SU-DHL-6 (cell line): Measurements from ENCODE around the gene SDR39U1.
"Not testable (repeated sequence)": the region's sequence is repeated elsewhere in the genome, so short reads cannot be mapped to it uniquely, and the experiment has no call there.

Experiments
- H2AFZ ChIP-seq: fragments of 200-600 bp; sonication (generic); 2 replicates; pipeline ENCODE4 v1.6.1; 2014; ENCODE audit warnings: low read depth, mild to moderate bottlenecking, moderate library complexity, mixed read lengths, antibody characterized with exemption, low read length; ENCODE audit not compliant: severe bottlenecking
- H3F3A ChIP-seq: fragments of 200-600 bp; shearing (Covaris generic); 2 replicates; pipeline ENCODE4 v1.6.0; 2016; ENCODE audit warnings: antibody characterized with exemption, mild to moderate bottlenecking; ENCODE audit not compliant: insufficient read depth
- H3K27ac ChIP-seq: fragments of 200-600 bp; sonication (generic); 2 replicates; pipeline ENCODE4 v1.5.1; 2016; ENCODE audit warnings: low read depth, mild to moderate bottlenecking, low read length, moderate library complexity, mixed read lengths
- H3K27me3 ChIP-seq: fragments of 200-600 bp; sonication (generic), shearing (Covaris generic); 2 replicates; pipeline ENCODE4 v1.6.0; 2014; ENCODE audit warnings: mild to moderate bottlenecking, low read length
- H3K36me3 ChIP-seq: fragments of 200-600 bp; sonication (generic); 2 replicates; pipeline ENCODE4 v1.6.1; 2014; ENCODE audit warnings: mild to moderate bottlenecking, low read length, mixed read lengths
- H3K4me2 ChIP-seq: fragments of 300-600, 200-600 bp; shearing (Covaris generic), sonication (generic); 2 replicates; pipeline ENCODE4 v1.6.0; 2014; ENCODE audit warnings: low read length, low read depth, mild to moderate bottlenecking; ENCODE audit not compliant: poor library complexity, severe bottlenecking
- H3K4me3 ChIP-seq: fragments of 200-600 bp; sonication (generic); 2 replicates; pipeline ENCODE4 v1.5.1; 2014; ENCODE audit warnings: antibody characterized with exemption, low read length, mild to moderate bottlenecking, mixed read lengths; ENCODE audit not compliant: insufficient read depth, poor library complexity, severe bottlenecking
- H3K79me2 ChIP-seq: fragments of 200-600 bp; sonication (generic); 2 replicates; pipeline ENCODE4 v1.6.1; 2014; ENCODE audit warnings: mild to moderate bottlenecking, low read length, moderate library complexity; ENCODE audit not compliant: insufficient read depth
- H3K9ac ChIP-seq: fragments of 200-600 bp; sonication (generic); 2 replicates; pipeline ENCODE4 v1.7.0; 2014; ENCODE audit warnings: mild to moderate bottlenecking, low read length
- H3K9me2 ChIP-seq: fragments of 200-600 bp; sonication (generic); replicated peaks from 2 replicates; pipeline ENCODE4 v1.6.1; 2014; ENCODE audit warnings: low read length; ENCODE audit not compliant: insufficient read depth
- H3K9me3 ChIP-seq: fragments of 200-600 bp; sonication (generic); 2 replicates; pipeline ENCODE4 v1.6.1; 2014; ENCODE audit warnings: low read length, mixed read lengths; ENCODE audit not compliant: insufficient read depth
- H4K20me1 ChIP-seq: fragments of 200-600 bp; sonication (generic); 2 replicates; pipeline ENCODE4 v1.6.1; 2014; ENCODE audit warnings: low read depth, mild to moderate bottlenecking, antibody characterized with exemption, low read length, moderate library complexity, mixed read lengths
- CTCF ChIP-seq: fragments of 200-600 bp; sonication (generic); IDR thresholded peaks from one replicate; pipeline ENCODE4 v1.5.1; 2017; ENCODE audit warnings: antibody characterized with exemption, mild to moderate bottlenecking, low read length, moderate library complexity; ENCODE audit not compliant: insufficient read depth, poor library complexity, severe bottlenecking
- EZH2phosphoT487 ChIP-seq: fragments of 200-600 bp; sonication (generic), shearing (Covaris generic); conservative IDR thresholded peaks from 2 replicates; pipeline ENCODE4 v1.6.1; 2018; ENCODE audit warnings: mild to moderate bottlenecking, antibody characterized with exemption, low read length, moderate library complexity, mixed read lengths

SDR39U1 gene

DNA sequence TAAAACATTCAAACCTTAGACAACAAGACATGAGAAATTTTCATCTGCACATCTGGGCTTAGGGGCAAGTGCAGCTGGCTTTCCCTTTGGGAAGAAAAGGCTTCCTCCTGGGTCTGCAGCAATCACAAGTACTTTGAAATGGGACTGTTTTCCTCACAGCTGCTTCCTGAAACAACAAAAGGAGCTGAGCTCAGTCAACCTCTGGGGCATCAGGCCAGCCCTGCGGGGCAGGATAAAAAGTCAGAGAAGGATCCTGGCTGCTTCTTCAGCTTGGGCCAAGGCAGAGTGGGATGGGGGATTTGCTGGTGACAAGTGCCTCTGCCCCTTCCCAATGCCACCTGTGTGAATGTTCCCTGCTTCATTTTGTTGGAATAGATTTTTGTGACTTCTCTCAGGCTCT is 16.2 kb upstream of the SDR39U1 start:
- Histone ChIP-seq H2AFZ (no peak overlapping the region), H3K27me3 (no peaks in the 10 kb centered on the region), H3K9me3 (no peaks in the 10 kb centered on the region), H4K20me1 (no peaks in the 10 kb centered on the region), H3K36me3 (no peaks in the 10 kb centered on the region), H3K4me3 (no peak overlapping the region), H3K27ac (no peak overlapping the region), H3K79me2 (no peaks in the 10 kb centered on the region), H3K9me2 (no peaks in the 10 kb centered on the region), H3K4me2 (no peak overlapping the region), H3F3A (no peaks in the 10 kb centered on the region), H3K9ac (no peak overlapping the region)
- TF ChIP-seq CTCF: no peak

DNA sequence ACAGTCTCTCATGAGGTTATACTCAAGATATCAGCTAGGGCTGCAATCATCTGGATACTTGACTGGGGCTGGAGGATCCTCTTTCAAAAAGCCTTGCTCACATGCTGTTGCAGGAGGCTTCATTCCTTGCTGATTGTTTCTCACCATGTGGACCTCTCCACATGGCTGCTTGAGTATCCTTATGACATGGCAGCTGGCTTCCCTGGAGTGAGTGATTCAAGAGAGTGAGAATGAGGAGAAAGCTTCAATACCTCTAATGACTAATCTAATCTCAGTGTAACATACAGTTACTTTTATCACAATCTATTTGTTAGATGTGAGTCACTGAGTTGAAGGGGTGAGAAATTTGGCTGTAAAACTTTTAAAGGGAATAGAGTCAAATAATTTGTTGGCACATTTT is 14.4 kb upstream of the SDR39U1 start:
- no peak overlapping the region for H3K4me2 ChIP-seq
- TF ChIP-seq CTCF: no peak
- TF ChIP-seq EZH2phosphoT487: no peak
- H4K20me1 ChIP-seq: no peaks in the 10 kb centered on the region
- H3K79me2 ChIP-seq: no peaks in the 10 kb centered on the region
- H3K27ac ChIP-seq: no peak overlapping the region
- H3K9me2 ChIP-seq: no peaks in the 10 kb centered on the region
- H3K27me3 ChIP-seq: no peaks in the 10 kb centered on the region
- no peak overlapping the region for H3K9ac ChIP-seq
- no peaks in the 10 kb centered on the region for H3K36me3 ChIP-seq
- H3K9me3 ChIP-seq: no peaks in the 10 kb centered on the region
- no peak overlapping the region for H3K4me3 ChIP-seq
- H2AFZ ChIP-seq: no peak overlapping the region
- no peaks in the 10 kb centered on the region for H3F3A ChIP-seq

DNA sequence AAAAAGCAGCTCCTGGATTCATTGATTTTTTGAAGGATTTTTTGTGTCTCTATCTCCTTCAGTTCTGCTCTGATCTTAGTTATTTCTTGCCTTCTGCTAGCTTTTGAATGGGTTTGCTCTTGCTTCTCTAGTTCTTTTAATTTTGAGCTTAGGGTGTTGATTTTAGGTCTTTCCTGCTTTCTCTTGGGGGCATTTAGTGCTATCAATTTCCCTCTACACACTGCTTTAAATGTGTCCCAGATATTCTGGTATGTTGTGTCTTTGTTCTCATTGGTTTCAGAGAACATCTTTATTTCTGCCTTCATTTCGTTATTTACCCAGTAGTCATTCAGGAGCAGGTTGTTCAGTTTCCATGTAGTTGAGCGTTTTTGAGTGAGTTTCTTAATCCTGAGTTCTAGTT is 8.3 kb upstream of the SDR39U1 start:
- H2AFZ ChIP-seq: not testable (repeated sequence)

DNA sequence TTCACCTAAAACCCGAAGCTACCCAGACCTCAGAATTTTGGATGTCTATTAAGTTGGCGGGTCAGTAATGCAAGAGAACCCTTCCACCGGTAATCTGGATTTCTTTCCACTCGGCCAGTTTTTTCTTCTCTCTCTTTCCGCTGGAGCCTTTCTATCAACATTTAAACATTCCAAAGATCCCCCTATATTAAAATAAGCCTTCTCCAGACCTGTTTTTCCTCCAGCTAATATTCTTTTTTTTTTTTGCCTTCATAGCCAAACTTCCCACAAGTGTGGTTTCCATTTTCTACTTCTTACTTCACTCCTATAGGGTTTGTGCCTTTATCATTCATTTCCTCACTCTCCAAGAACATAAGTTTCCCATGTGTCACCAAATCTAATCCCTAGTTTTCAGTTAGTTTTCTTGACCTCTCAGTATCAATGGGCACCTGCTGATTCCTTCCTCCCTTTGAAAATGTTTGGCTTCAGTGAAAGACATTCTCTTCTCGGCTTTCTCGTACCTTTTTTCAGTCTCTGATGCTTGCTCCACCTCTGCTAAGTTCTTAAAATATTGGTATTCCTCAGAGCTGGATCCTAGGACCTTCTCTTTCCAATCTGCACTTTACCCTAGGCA is 583 bp upstream of the SDR39U1 start:
- TF ChIP-seq CTCF (no peak), EZH2phosphoT487 (no peak)
- Histone ChIP-seq H3K9me2 (no peaks in the 10 kb centered on the region), H3K4me3 (peak overlapping the region; percentile 88), H3K4me2 (peak overlapping the region; percentile 86), H3K9me3 (no peaks in the 10 kb centered on the region), H3F3A (0 out of 2 replicates have a peak, but pooled peaks cover 6% of the 10 kb centered on the region), H3K27me3 (no peaks in the 10 kb centered on the region), H3K79me2 (peaks cover 14% of the 10 kb centered on the region), H2AFZ (peak overlapping the region; percentile 62), H3K27ac (peak overlapping the region; percentile 50), H3K9ac (peak overlapping the region; percentile 93), H4K20me1 (no peaks in the 10 kb centered on the region), H3K36me3 (no peaks in the 10 kb centered on the region)

More for the DNA sequence above, 8.3 kb upstream of the SDR39U1 start:
- H3K4me3 ChIP-seq, H4K20me1 ChIP-seq, H3K4me2 ChIP-seq, H3K9ac ChIP-seq, H3K79me2 ChIP-seq, H3F3A ChIP-seq, H3K9me3 ChIP-seq, H3K36me3 ChIP-seq, H3K27me3 ChIP-seq, H3K27ac ChIP-seq, H3K9me2 ChIP-seq: not testable (repeated sequence)
